Stomach (tissue), 9 donors: ENCODE data around the gene RAB9A. TPM values are rescaled to one million over a fixed set of nuclear protein-coding genes. Genes with fewer than 3 reads are reported as not detected.
A peak's percentile ranks its signal among the peaks of the same experiment; 100 is the strongest.

ENCODE experiments used
- DNase-seq, 2 donors: peaks; one replicate each; pipeline versions ENCODE4 v3.0.0 to v3.0.0-alpha.2; 2013 to 2019
- H3K27ac ChIP-seq, 5 donors: fragments of 200-600 bp in 4 of 5; sonication (generic) in 4 of 5; one replicate each; pipeline ENCODE4 v1.5.1; 2013 to 2019; ENCODE audit warnings: mild to moderate bottlenecking in 1 of 5, moderate library complexity in 1 of 5
- H3K27me3 ChIP-seq, 3 donors: fragments of 200-600 bp; sonication (generic); one replicate each; pipeline ENCODE4 v1.5.1; 2017 to 2019; ENCODE audit warnings: mixed run types in 1 of 3
- H3K36me3 ChIP-seq, 4 donors: fragments of 200-600 bp; sonication (generic); 1 replicate in 3 of 4; 2 replicates in 1 of 4; pipeline ENCODE4 v1.5.1; 2016 to 2019
- H3K4me1 ChIP-seq, 4 donors: fragments of 200-600 bp; sonication (generic); one replicate each; pipeline ENCODE4 v1.5.1; 2016 to 2019
- H3K4me3 ChIP-seq, 4 donors: fragments of 200-600 bp; sonication (generic) in 3 of 4; one replicate each; pipeline ENCODE4 v1.5.1; 2016 to 2019; ENCODE audit warnings: mild to moderate bottlenecking in 1 of 4
- H3K9me3 ChIP-seq, 4 donors: fragments of 200-600 bp; sonication (generic); one replicate each; pipeline ENCODE4 v1.5.1; 2016 to 2019
- CTCF ChIP-seq, 7 experiments: fragments of 450-650 bp in 4 of 7; fragments of 200-600 bp in 3 of 7; sonication (generic) in 3 of 7; IDR thresholded peaks; one replicate each; pipeline ENCODE4 v1.5.1; 2016 to 2019; ENCODE audit warnings: antibody characterized with exemption in 7 of 7, control low read depth in 2 of 7, mild to moderate bottlenecking in 1 of 7
- EP300 ChIP-seq: sonication (generic); formaldehyde crosslinking; IDR thresholded peaks from one replicate; pipeline ENCODE4 v1.6.1; 2017; ENCODE audit warnings: antibody characterized with exemption
- POLR2A ChIP-seq, 4 donors: fragments of 450-650 bp; IDR thresholded peaks; one replicate each; pipeline ENCODE4 v1.6.1; 2016; ENCODE audit warnings: antibody characterized with exemption in 4 of 4, control low read depth in 2 of 4, mild to moderate bottlenecking in 1 of 4, moderate library complexity in 1 of 4
- POLR2AphosphoS5 ChIP-seq, 3 donors: sonication (generic); formaldehyde crosslinking; IDR thresholded peaks; one replicate each; pipeline ENCODE4 v1.6.1; 2016; ENCODE audit warnings: antibody characterized with exemption in 3 of 3
- WGBS, 5 donors: extraction: QIAGEN DNeasy Blood & Tissue Kit in 3 of 5; methylation state at CpG; one replicate each; pipeline versions ENCODE4 v1.1.5 to v1.1.7; 2013 to 2018; 5-methylcytosine and 5-hydroxymethylcytosine counted together
- intact Hi-C: fragments of 100-400 bp; cut with DNase I; formaldehyde crosslinking; loops from one replicate; pipeline ENCODE4 v1.15.1; 2023; ENCODE audit warnings: low total_unique reads
- polyA plus RNA-seq, 3 donors: library from polyadenylated mRNA; stranded (reverse); fragments of 200-250 nt; gene quantifications; one replicate each; pipeline ENCODE4 v1.2.3, GENCODE V29; 2013
- total RNA-seq, 5 donors: library from RNA; depleted of rRNA; stranded (reverse); fragments of >200 nt; gene quantifications; one replicate each; pipeline versions ENCODE4 v1.1.0 to v1.2.3, GENCODE V29; 2014 to 2016
- donor health status: healthy with polysubstance abuse.
- donor health status: Bipolar disorder and iron deficiency.
- donor health status: healthy.

Gene RAB9A
- total and polyA plus RNA-seq, 8 donors, result 2.6 to 55.1 (median 12.9) TPM

GRCh38 chrX:13689741-13690211 lies 848 bp downstream of the RAB9A start:
- WGBS, 5 donors, result 0 to 9% (median 1%) methylated on average over 16 of the region's 16 CpGs
- no peaks in the 10 kb centered on the region for H3K36me3 ChIP-seq
- peak overlapping the region; percentile 91 to 97 (median 96) for H3K27ac ChIP-seq
- TF ChIP-seq POLR2A (IDR thresholded peaks at IDR 0.05) (no peak), EP300 (no peak), POLR2AphosphoS5 (IDR thresholded peaks at IDR 0.05) (no peak), CTCF (IDR thresholded peaks at IDR 0.05) (no peak)
- peaks cover 6 to 46% (median 37%) of the 10 kb centered on the region in 4 donors for H3K4me1 ChIP-seq
- H3K27me3 ChIP-seq, result peaks cover 0 to 7% (median 0%) of the 10 kb centered on the region in 3 donors
- intact Hi-C loops, result no loop called here
- no peaks in the 10 kb centered on the region for H3K9me3 ChIP-seq
- peak overlapping the region; percentile 60 to 73 (median 66) for H3K4me3 ChIP-seq
- peak in 1 of 2 donors; percentile 40 for DNase-seq

- Histone ChIP-seq H3K4me1 (peaks cover 6 to 51% (median 42%) of the 10 kb centered on the region in 4 donors), H3K9me3 (no peaks in the 10 kb centered on the region), H3K27ac (peak overlapping the region in 1 of 5 donors; percentile 31), H3K4me3 (peak overlapping the region in 3 of 4 donors; percentile 60 to 73 (median 66)), H3K36me3 (no peaks in the 10 kb centered on the region), H3K27me3 (peaks cover 0 to 7% (median 0%) of the 10 kb centered on the region in 3 donors)
- TF ChIP-seq POLR2AphosphoS5 (IDR thresholded peaks at IDR 0.05) (no peak), CTCF (IDR thresholded peaks at IDR 0.05) (no peak), POLR2A (IDR thresholded peaks at IDR 0.05) (no peak), EP300 (no peak)
- intact Hi-C loops, result no loop called here
- DNase-seq, result no peak
- WGBS, 5 donors, result 42 to 76% (median 68%) methylated on average over 3 of the region's 3 CpGs
These were observed 1.9 kb downstream of the RAB9A start for GRCh38 chrX:13690836-13691235.

DNA sequence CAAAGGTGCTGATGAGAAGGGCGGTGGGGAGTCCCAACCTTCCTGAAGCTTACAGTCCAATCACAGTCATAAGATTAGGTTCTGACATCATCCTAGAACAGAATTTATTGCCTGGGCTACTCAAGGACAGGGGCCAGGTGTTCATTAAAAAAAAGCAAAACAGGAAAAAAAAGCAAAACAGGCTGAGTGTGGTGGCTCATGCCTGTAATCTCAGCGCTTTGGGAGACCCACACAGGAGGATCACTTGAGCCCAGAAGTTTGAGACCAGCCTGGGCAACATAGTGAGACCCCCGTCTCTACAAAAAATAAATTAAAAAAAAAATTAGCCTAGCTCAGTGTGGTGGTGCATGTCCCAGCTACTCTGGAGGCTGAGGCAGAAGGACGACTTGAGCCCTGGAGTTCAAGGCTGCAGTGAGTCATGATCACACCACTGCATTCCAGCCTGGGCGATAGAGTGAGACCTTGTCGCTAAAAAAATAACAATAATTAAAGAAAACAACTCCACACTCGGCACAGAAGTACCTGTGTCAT lies 3.0 kb downstream of the RAB9A start:
- TF ChIP-seq CTCF (IDR thresholded peaks at IDR 0.05) (no peak), EP300 (no peak), POLR2AphosphoS5 (IDR thresholded peaks at IDR 0.05) (no peak), POLR2A (IDR thresholded peaks at IDR 0.05) (no peak)
- intact Hi-C loops, result no loop called here
- DNase-seq, result no peak
- Histone ChIP-seq H3K27me3 (peaks cover 0 to 7% (median 0%) of the 10 kb centered on the region in 3 donors), H3K36me3 (no peaks in the 10 kb centered on the region), H3K27ac (no peak overlapping the region), H3K9me3 (no peaks in the 10 kb centered on the region), H3K4me3 (no peak overlapping the region), H3K4me1 (peaks cover 6 to 57% (median 42%) of the 10 kb centered on the region in 4 donors)
- 68 to 77% (median 76%) methylated on average over 7 of the region's 7 CpGs for WGBS, 5 donors

- Histone ChIP-seq H3K36me3 (no peaks in the 10 kb centered on the region), H3K27ac (peak overlapping the region in 2 of 5 donors; percentile 4 to 9), H3K4me3 (no peak overlapping the region), H3K9me3 (no peaks in the 10 kb centered on the region), H3K27me3 (peaks cover 0 to 7% (median 0%) of the 10 kb centered on the region in 3 donors), H3K4me1 (peaks cover 6 to 66% (median 42%) of the 10 kb centered on the region in 4 donors)
- intact Hi-C loops, result no loop called here
- WGBS, 5 donors, result 46 to 76% (median 60%) methylated on average over 5 of the region's 5 CpGs
- no peak for DNase-seq
- TF ChIP-seq POLR2AphosphoS5 (IDR thresholded peaks at IDR 0.05) (no peak), EP300 (no peak), POLR2A (IDR thresholded peaks at IDR 0.05) (no peak), CTCF (IDR thresholded peaks at IDR 0.05) (no peak)
These were observed 3.9 kb downstream of the RAB9A start for GRCh38 chrX:13692771-13693231.
